Measurements from ENCODE around the gene HS3ST4.

DNA sequence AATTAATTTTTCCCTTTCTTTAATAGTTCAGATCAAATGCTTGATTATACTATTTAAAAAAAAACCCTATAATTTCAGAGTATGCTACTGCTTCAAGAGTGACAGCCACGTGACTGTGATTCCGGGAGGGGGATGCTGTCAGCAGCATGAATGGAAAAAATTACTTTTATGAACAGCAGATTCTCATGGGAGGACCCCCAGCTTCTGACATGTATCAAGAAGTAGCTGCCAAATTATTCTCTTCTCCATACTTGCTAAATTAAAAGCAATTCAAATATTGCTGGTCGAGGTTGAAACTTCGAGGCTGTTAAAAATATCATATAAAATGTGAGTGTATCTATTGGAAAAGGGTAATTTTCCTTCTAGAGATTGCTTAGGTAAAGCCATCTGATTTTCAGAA is 95.0 kb downstream of the HS3ST4 start:
- TF ChIP-seq, protein P1, sequence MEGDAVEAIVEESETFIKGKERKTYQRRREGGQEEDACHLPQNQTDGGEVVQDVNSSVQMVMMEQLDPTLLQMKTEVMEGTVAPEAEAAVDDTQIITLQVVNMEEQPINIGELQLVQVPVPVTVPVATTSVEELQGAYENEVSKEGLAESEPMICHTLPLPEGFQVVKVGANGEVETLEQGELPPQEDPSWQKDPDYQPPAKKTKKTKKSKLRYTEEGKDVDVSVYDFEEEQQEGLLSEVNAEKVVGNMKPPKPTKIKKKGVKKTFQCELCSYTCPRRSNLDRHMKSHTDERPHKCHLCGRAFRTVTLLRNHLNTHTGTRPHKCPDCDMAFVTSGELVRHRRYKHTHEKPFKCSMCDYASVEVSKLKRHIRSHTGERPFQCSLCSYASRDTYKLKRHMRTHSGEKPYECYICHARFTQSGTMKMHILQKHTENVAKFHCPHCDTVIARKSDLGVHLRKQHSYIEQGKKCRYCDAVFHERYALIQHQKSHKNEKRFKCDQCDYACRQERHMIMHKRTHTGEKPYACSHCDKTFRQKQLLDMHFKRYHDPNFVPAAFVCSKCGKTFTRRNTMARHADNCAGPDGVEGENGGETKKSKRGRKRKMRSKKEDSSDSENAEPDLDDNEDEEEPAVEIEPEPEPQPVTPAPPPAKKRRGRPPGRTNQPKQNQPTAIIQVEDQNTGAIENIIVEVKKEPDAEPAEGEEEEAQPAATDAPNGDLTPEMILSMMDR (IDR thresholded peaks at IDR 0.05), result no peak
- no peak for TF ChIP-seq POLR2A (IDR thresholded peaks at IDR 0.05)
